HG03520 (cell line): ENCODE data around the gene TUBGCP6.
"Not testable (repeated sequence)": the region's sequence is repeated elsewhere in the genome, so short reads cannot be mapped to it uniquely, and the experiment has no call there.

Source experiments
- ATAC-seq: cut with Tn5 transposase; IDR thresholded peaks from one replicate; pipeline ENCODE4 v1.9.1; 2021; ENCODE audit warnings: mild to moderate bottlenecking, moderate library complexity; ENCODE audit not compliant: unreplicated experiment

Gene TUBGCP6

GRCh38 chr22:50171965-50172421, 72.8 kb downstream of the TUBGCP6 start:
- ATAC-seq, result no peak

- ATAC-seq, result no peak
Measured at GRCh38 chr22:50171319-50171964, 73.4 kb downstream of the TUBGCP6 start.

- ATAC-seq, result no peak
Measured at GRCh38 chr22:50170453-50171318, 74.1 kb downstream of the TUBGCP6 start, which contains the start of gene PANX2. Gene PANX2 (plus strand): TSS chr22:50170731. CDS start chr22:50170731, 0 bp downstream.

- ATAC-seq, result no peak
Measured at GRCh38 chr22:50169774-50170341, 75.0 kb downstream of the TUBGCP6 start.

GRCh38 chr22:50169181-50169759, 75.6 kb downstream of the TUBGCP6 start:
- no peak for ATAC-seq

GRCh38 chr22:50168490-50169180, 76.2 kb downstream of the TUBGCP6 start:
- not testable (repeated sequence) for ATAC-seq

GRCh38 chr22:50167689-50168489, 76.9 kb downstream of the TUBGCP6 start:
- ATAC-seq, result no peak
